H1 (cell line): ENCODE data around the gene DSTN. TPM values are rescaled to one million over a fixed set of nuclear protein-coding genes. Genes with fewer than 3 reads are reported as not detected.

Source experiments
- CTCF ChIA-PET: fragments of 300-600 bp; sonication (Branson Sonifier 250); formaldehyde crosslinking; loops from one replicate; lab custom pipeline; 2021; ENCODE audit not compliant: partially characterized antibody; lab: Charles Lee
- POLR2A ChIA-PET: fragments of 300-600 bp; sonication (Branson Sonifier 250); formaldehyde crosslinking; loops from one replicate; lab custom pipeline; 2021; ENCODE audit warnings: inconsistent platforms; ENCODE audit not compliant: partially characterized antibody; lab: Charles Lee
- DNase-seq, 2 experiments: peaks; one replicate each; pipeline versions ENCODE4 v3.0.0 to v3.0.0-alpha.2; 2010 to 2022; ENCODE audit warnings: low spot score in 2 of 2, low read depth in 1 of 2, mixed read lengths in 1 of 2
- FAIRE-seq: peaks from 2 replicates; lab custom pipeline; 2011; peaks lifted over from hg19 to GRCh38; lab: Jason Lieb, UNC
- H2AFZ ChIP-seq: 2 replicates; pipeline ENCODE4 v1.8.1; 2012; ENCODE audit warnings: low read length, inconsistent platforms
- H2AK5ac ChIP-seq: 2 replicates; pipeline ENCODE4 v1.6.1; 2013; ENCODE audit warnings: low read depth, low read length
- H2BK120ac ChIP-seq: replicated peaks from 2 replicates; pipeline ENCODE3; 2013; ENCODE audit warnings: low read depth, low read length, inconsistent platforms
- H2BK12ac ChIP-seq: 2 replicates; pipeline ENCODE4 v1.6.1; 2013; ENCODE audit warnings: low read depth, low read length
- H2BK15ac ChIP-seq: 2 replicates; pipeline ENCODE4 v1.6.1; 2013; ENCODE audit warnings: low read length
- H2BK20ac ChIP-seq: 2 replicates; pipeline ENCODE4 v1.6.1; 2013; ENCODE audit warnings: low read length
- H2BK5ac ChIP-seq: 2 replicates; pipeline ENCODE4 v1.6.1; 2013; ENCODE audit warnings: low read depth, low read length
- H3K14ac ChIP-seq: 2 replicates; pipeline ENCODE4 v1.6.1; 2013; ENCODE audit warnings: inconsistent platforms; ENCODE audit not compliant: insufficient read length
- H3K18ac ChIP-seq: 2 replicates; pipeline ENCODE4 v1.6.1; 2013; ENCODE audit warnings: low read length; ENCODE audit errors: extremely low read depth
- H3K23ac ChIP-seq: 2 replicates; pipeline ENCODE4 v1.6.1; 2013; ENCODE audit warnings: inconsistent platforms; ENCODE audit not compliant: insufficient read length
- H3K23me2 ChIP-seq: 2 replicates; pipeline ENCODE4 v1.6.1; 2013; ENCODE audit warnings: low read depth, low read length
- H3K27ac ChIP-seq: 2 replicates; pipeline ENCODE4 v1.6.1; 2011; ENCODE audit warnings: low read depth, low read length, inconsistent platforms
- H3K27me3 ChIP-seq, 4 experiments: replicated peaks in 1 of 4; 1 replicate in 1 of 4; 2 replicates in 3 of 4; pipeline versions ENCODE4 v1.6.1 to v1.8.1; 2011 to 2013; ENCODE audit warnings: low read length in 3 of 4, mild to moderate bottlenecking in 3 of 4, inconsistent platforms in 2 of 4, mixed read lengths in 2 of 4, moderate library complexity in 1 of 4; ENCODE audit not compliant: control insufficient read depth in 3 of 4, insufficient read depth in 3 of 4; ENCODE audit errors: extremely low read depth in 1 of 4
- H3K36me3 ChIP-seq, 4 experiments: 2 replicates each; pipeline versions ENCODE4 v1.6.1 to v1.8.1; 2011 to 2013; ENCODE audit warnings: mild to moderate bottlenecking in 4 of 4, low read length in 3 of 4, moderate library complexity in 2 of 4, control low read depth in 1 of 4, inconsistent platforms in 1 of 4; ENCODE audit not compliant: insufficient read depth in 4 of 4, control insufficient read depth in 2 of 4
- H3K4ac ChIP-seq: replicated peaks from 2 replicates; pipeline ENCODE3; 2013; ENCODE audit warnings: low read length, low read depth, mixed read lengths, inconsistent platforms; ENCODE audit not compliant: insufficient read length
- H3K4me1 ChIP-seq, 4 experiments: replicated peaks in 1 of 4; 1 replicate in 1 of 4; 2 replicates in 3 of 4; pipeline versions ENCODE4 v1.6.1 to v1.8.1; 2011 to 2013; ENCODE audit warnings: low read length in 3 of 4, inconsistent platforms in 2 of 4, mixed read lengths in 1 of 4; ENCODE audit not compliant: insufficient read depth in 4 of 4, control insufficient read depth in 3 of 4
- H3K4me2 ChIP-seq, 2 experiments: 2 replicates each; pipeline versions ENCODE4 v1.6.1 to v1.8.1; 2011 to 2013; ENCODE audit warnings: low read depth in 2 of 2, low read length in 2 of 2, control low read depth in 1 of 2, inconsistent platforms in 1 of 2, mild to moderate bottlenecking in 1 of 2; ENCODE audit not compliant: insufficient read depth in 1 of 2
- H3K4me3 ChIP-seq, 4 experiments: fragments of 200-600, 300-600 bp in 1 of 4; sonication (generic), shearing (Covaris generic), sonication (Bioruptor Twin) in 1 of 4; 2 replicates each; pipeline versions ENCODE4 v1.5.1 to v1.8.1; 2011 to 2016; ENCODE audit warnings: low read length in 4 of 4, low read depth in 3 of 4, control low read depth in 2 of 4, inconsistent platforms in 2 of 4, mild to moderate bottlenecking in 2 of 4, mixed read lengths in 1 of 4, moderate library complexity in 1 of 4; ENCODE audit not compliant: insufficient read depth in 2 of 4; ENCODE audit errors: extremely low read depth in 1 of 4
- H3K56ac ChIP-seq: replicated peaks from 2 replicates; pipeline ENCODE3; 2013; ENCODE audit warnings: low read depth, mild to moderate bottlenecking, mixed read lengths, low read length, inconsistent platforms; ENCODE audit not compliant: insufficient read length
- H3K79me1 ChIP-seq: 2 replicates; pipeline ENCODE4 v1.6.1; 2013; ENCODE audit warnings: low read depth, low read length, control low read depth
- H3K79me2 ChIP-seq, 2 experiments: 2 replicates each; pipeline versions ENCODE4 v1.6.1 to v1.8.1; 2012 to 2013; ENCODE audit warnings: low read length in 2 of 2, mild to moderate bottlenecking in 2 of 2, inconsistent platforms in 1 of 2; ENCODE audit not compliant: insufficient read depth in 2 of 2, control insufficient read depth in 1 of 2
- H3K9ac ChIP-seq, 4 experiments: replicated peaks in 1 of 4; 1 replicate in 1 of 4; 2 replicates in 3 of 4; pipeline versions ENCODE4 v1.6.1 to v1.8.1; 2011 to 2013; ENCODE audit warnings: low read depth in 3 of 4, low read length in 3 of 4, control low read depth in 2 of 4, mild to moderate bottlenecking in 2 of 4, moderate library complexity in 2 of 4, inconsistent platforms in 1 of 4; ENCODE audit errors: extremely low read depth in 1 of 4
- H3K9me3 ChIP-seq, 2 experiments: 2 replicates each; pipeline versions ENCODE4 v1.6.1 to v1.8.1; 2012 to 2013; ENCODE audit warnings: mild to moderate bottlenecking in 2 of 2, moderate library complexity in 2 of 2, control low read depth in 1 of 2, inconsistent platforms in 1 of 2, low read depth in 1 of 2, low read length in 1 of 2, mixed read lengths in 1 of 2; ENCODE audit not compliant: insufficient read depth in 2 of 2
- H4K20me1 ChIP-seq, 2 experiments: replicated peaks in 1 of 2; 2 replicates each; pipeline versions ENCODE3 to v1.8.1; 2011 to 2013; ENCODE audit warnings: inconsistent platforms in 2 of 2, low read length in 2 of 2, mild to moderate bottlenecking in 1 of 2; ENCODE audit not compliant: insufficient read depth in 2 of 2, control insufficient read depth in 1 of 2
- H4K5ac ChIP-seq: 2 replicates; pipeline ENCODE4 v1.6.1; 2013; ENCODE audit warnings: low read length, low read depth, mixed read lengths, inconsistent platforms; ENCODE audit not compliant: insufficient read length
- H4K8ac ChIP-seq: 2 replicates; pipeline ENCODE4 v1.8.0; 2013; ENCODE audit warnings: mild to moderate bottlenecking, moderate library complexity, low read length, inconsistent platforms; ENCODE audit not compliant: insufficient read depth; ENCODE audit errors: extremely low read depth
- H4K91ac ChIP-seq: replicated peaks from 2 replicates; pipeline ENCODE3; 2013; ENCODE audit warnings: low read length, mixed read lengths, inconsistent platforms; ENCODE audit not compliant: insufficient read length
- BACH1 ChIP-seq: IDR thresholded peaks from 2 replicates; pipeline ENCODE4 v1.6.1; 2012; ENCODE audit warnings: low read length, improper control_type of control experiment
- HDAC6 ChIP-seq: IDR thresholded peaks from one replicate; pipeline ENCODE4 v1.7.1; 2012; ENCODE audit warnings: low read depth, mild to moderate bottlenecking, inconsistent platforms, low read length, moderate library complexity
- JUND ChIP-seq: IDR thresholded peaks from 2 replicates; pipeline ENCODE4 v1.6.1; 2011; ENCODE audit warnings: mild to moderate bottlenecking, improper control_type of control experiment, low read length
- SP2 ChIP-seq: IDR thresholded peaks from 2 replicates; pipeline ENCODE4 v1.6.1; 2012; ENCODE audit warnings: mild to moderate bottlenecking, low read length, inconsistent platforms
- SP4 ChIP-seq: IDR thresholded peaks from 2 replicates; pipeline ENCODE4 v1.6.1; 2012; ENCODE audit warnings: low read length, inconsistent platforms
- WGBS, 2 experiments: shearing (Covaris generic) in 1 of 2; methylation state at CpG; one replicate each; pipeline versions ENCODE4 v1.1.6 to v1.1.7; 2013 to 2015; ENCODE audit warnings: low lambda C conversion rate in 2 of 2, mixed read lengths in 2 of 2, inconsistent platforms in 1 of 2, low coverage in 1 of 2, missing lambda C conversion rate in 1 of 2; ENCODE audit not compliant: insufficient replicate concordance in 2 of 2, insufficient coverage in 1 of 2, insufficient read length in 1 of 2; ENCODE audit errors: extremely low coverage in 1 of 2, missing lambda C conversion rate in 1 of 2; 5-methylcytosine and 5-hydroxymethylcytosine counted together
- polyA plus RNA-seq, 7 experiments: library from polyadenylated mRNA; depleted of rRNA in 3 of 7; stranded (reverse) in 5 of 7; unstranded in 2 of 7; fragments of >200 nt in 5 of 7; fragments of 200-250 nt in 2 of 7; gene quantifications; 1 replicate in 5 of 7; 2 replicates in 1 of 7; 4 replicates in 1 of 7; pipeline versions ENCODE4 v1.2.1 to v1.2.3, GENCODE V29; 2011 to 2013; ENCODE audit warnings: missing spikeins in 2 of 7, mixed read lengths in 2 of 7
- total RNA-seq: library from RNA; stranded (reverse); fragmentation: NEBNext Ultra II Directional; extraction: Animal tissue kit (Norgen Biotek cat#: 25700); gene quantifications from 2 replicates; pipeline ENCODE4 v1.2.1, GENCODE V29; 2021

Gene DSTN
- total and polyA plus RNA-seq, 2 of the 8 experiments (the other 6 are each of a cell fraction or from before 2014, with no cell fraction given): 43.3 to 208 TPM

- no peak overlapping the region for H3K14ac ChIP-seq
- H2AK5ac ChIP-seq: no peak overlapping the region
- H3K27me3 ChIP-seq: no peaks in the 10 kb centered on the region
- no peak for DNase-seq
- no peak overlapping the region for H3K56ac ChIP-seq
- no peak overlapping the region; the same call in 1 of the 2 replicates for H4K8ac ChIP-seq
- no peak overlapping the region for H3K23ac ChIP-seq
- TF ChIP-seq BACH1 (no peak), SP2 (no peak), HDAC6 (no peak), JUND (no peak), SP4 (no peak)
- H3K18ac ChIP-seq: no peak overlapping the region
- peaks cover 2% of the 10 kb centered on the region; the same call in 1 of the 2 replicates for H3K79me1 ChIP-seq
- CTCF ChIA-PET: interaction anchor here (1.2 to 8.3 kb wide), 5 partner anchors 9 to 121 kb away, joined by 3 to 95 read pairs (median 3); no protein-coding TSS in a partner anchor
- peaks cover 0 to 8% of the 10 kb centered on the region in 2 experiments for H4K20me1 ChIP-seq
- FAIRE-seq: no peak
- H4K5ac ChIP-seq: no peak overlapping the region
- H3K4me3 ChIP-seq: no peak overlapping the region
- no peak overlapping the region for H2BK120ac ChIP-seq
- peaks cover 10 to 67% (median 31%) of the 10 kb centered on the region in 4 experiments for H3K36me3 ChIP-seq
- peak overlapping the region; percentile 28; the same call in 1 of the 2 replicates for H2BK5ac ChIP-seq
- no peak overlapping the region for H2AFZ ChIP-seq
- H3K23me2 ChIP-seq: no peaks in the 10 kb centered on the region
- no peaks in the 10 kb centered on the region for H3K4me1 ChIP-seq
- H2BK15ac ChIP-seq: no peak overlapping the region
- POLR2A ChIA-PET: interaction anchor here (1.6 kb wide), 1 partner anchor 8 kb away, joined by 6 read pairs; no protein-coding TSS in a partner anchor
- 97% methylated on average over 18 of the region's 18 CpGs; no CpG with 5 or more reads in 1 of the 2 experiments for WGBS, 2 experiments
- no peak overlapping the region for H3K4ac ChIP-seq
- no peak overlapping the region for H3K9ac ChIP-seq
- no peak overlapping the region for H2BK20ac ChIP-seq
- no peak overlapping the region for H3K27ac ChIP-seq
- H3K4me2 ChIP-seq: no peak overlapping the region
- H4K91ac ChIP-seq: no peak overlapping the region
- no peaks in the 10 kb centered on the region for H3K9me3 ChIP-seq
- H2BK12ac ChIP-seq: no peak overlapping the region
- H3K79me2 ChIP-seq: no peaks in the 10 kb centered on the region
Observed at GRCh38 chr20:17626217-17627007, 56.5 kb downstream of the DSTN start.
